Subcutaneous abdominal adipose tissue (tissue), 5 donors: ENCODE measurements around the gene ADARB1.

Experiments used
- H3K27ac ChIP-seq: one replicate; pipeline ENCODE4 v1.7.0; 2013; ENCODE audit warnings: low read depth, mild to moderate bottlenecking, inconsistent platforms, low read length, moderate library complexity
- H3K27me3 ChIP-seq, 5 donors: one replicate each; pipeline ENCODE4 v1.7.0; 2013; ENCODE audit warnings: low read length in 5 of 5, inconsistent platforms in 1 of 5; ENCODE audit not compliant: control insufficient read depth in 5 of 5, insufficient read depth in 4 of 5
- H3K36me3 ChIP-seq, 5 donors: one replicate each; pipeline ENCODE4 v1.7.0; 2013; ENCODE audit warnings: low read length in 5 of 5; ENCODE audit not compliant: control insufficient read depth in 5 of 5, insufficient read depth in 5 of 5
- H3K4me1 ChIP-seq, 5 donors: one replicate each; pipeline ENCODE4 v1.7.0; 2013; ENCODE audit warnings: low read length in 5 of 5, mild to moderate bottlenecking in 3 of 5, moderate library complexity in 1 of 5; ENCODE audit not compliant: control insufficient read depth in 5 of 5, insufficient read depth in 5 of 5
- H3K4me3 ChIP-seq, 5 donors: one replicate each; pipeline ENCODE4 v1.7.0; 2013; ENCODE audit warnings: low read length in 5 of 5, low read depth in 1 of 5
- H3K9ac ChIP-seq, 5 donors: one replicate each; pipeline ENCODE4 v1.7.0; 2013; ENCODE audit warnings: low read length in 5 of 5, mild to moderate bottlenecking in 4 of 5, moderate library complexity in 3 of 5
- H3K9me3 ChIP-seq, 5 donors: one replicate each; pipeline ENCODE4 v1.7.0; 2013; ENCODE audit warnings: low read length in 5 of 5; ENCODE audit not compliant: control insufficient read depth in 5 of 5
- donor health status: healthy.
- donor health status: healthy.
- donor health status: healthy.
- donor health status: healthy.
- donor health status: healthy.

Gene ADARB1

GRCh38 chr21:45039317-45040156 lies 34.8 kb upstream of the ADARB1 start:
- no peak overlapping the region for H3K27ac ChIP-seq
- no peak overlapping the region for H3K4me3 ChIP-seq
- H3K4me1 ChIP-seq, result peaks cover 2 to 40% (median 34%) of the 10 kb centered on the region in 5 donors
- no peaks in the 10 kb centered on the region for H3K36me3 ChIP-seq
- H3K9me3 ChIP-seq, result peaks cover 0 to 10% (median 8%) of the 10 kb centered on the region in 5 donors
- H3K9ac ChIP-seq, result no peak overlapping the region
- H3K27me3 ChIP-seq, result peaks cover 0 to 4% (median 0%) of the 10 kb centered on the region in 5 donors

GRCh38 chr21:45040157-45040711 lies 34.1 kb upstream of the ADARB1 start:
- peak overlapping the region in 2 of 5 donors; percentile 59 to 68 for H3K9ac ChIP-seq
- H3K4me1 ChIP-seq, result peaks cover 2 to 33% (median 27%) of the 10 kb centered on the region in 5 donors
- no peaks in the 10 kb centered on the region for H3K36me3 ChIP-seq
- peak overlapping the region; percentile 67 for H3K27ac ChIP-seq
- no peak overlapping the region for H3K4me3 ChIP-seq
- peaks cover 0 to 4% (median 0%) of the 10 kb centered on the region in 5 donors for H3K27me3 ChIP-seq
- peaks cover 0 to 10% (median 8%) of the 10 kb centered on the region in 5 donors for H3K9me3 ChIP-seq

- Histone ChIP-seq H3K9ac (peak overlapping the region; percentile 37 to 68 (median 59)), H3K36me3 (no peaks in the 10 kb centered on the region), H3K4me3 (peak overlapping the region in 2 of 5 donors; percentile 8 to 36), H3K27ac (peak overlapping the region; percentile 67), H3K4me1 (peaks cover 2 to 30% (median 24%) of the 10 kb centered on the region in 5 donors), H3K9me3 (peaks cover 0 to 12% (median 8%) of the 10 kb centered on the region in 5 donors), H3K27me3 (peaks cover 0 to 4% (median 0%) of the 10 kb centered on the region in 5 donors)
These were observed 33.6 kb upstream of the ADARB1 start for GRCh38 chr21:45040739-45041138.

- Histone ChIP-seq H3K9me3 (peaks cover 0 to 12% (median 7%) of the 10 kb centered on the region in 5 donors), H3K4me3 (peak overlapping the region in 3 of 5 donors; percentile 29 to 40 (median 36)), H3K27ac (no peak overlapping the region), H3K27me3 (peaks cover 0 to 4% (median 0%) of the 10 kb centered on the region in 5 donors), H3K4me1 (peaks cover 2 to 30% (median 24%) of the 10 kb centered on the region in 5 donors), H3K9ac (peak overlapping the region in 1 of 5 donors; percentile 73), H3K36me3 (no peaks in the 10 kb centered on the region)
These were observed 33.0 kb upstream of the ADARB1 start for GRCh38 chr21:45041351-45041805.

- peak overlapping the region in 2 of 5 donors; percentile 24 to 29 for H3K4me3 ChIP-seq
- H3K9ac ChIP-seq, result peak overlapping the region in 1 of 5 donors; percentile 73
- peaks cover 0 to 9% (median 5%) of the 10 kb centered on the region in 5 donors for H3K9me3 ChIP-seq
- H3K27me3 ChIP-seq, result peaks cover 0 to 4% (median 0%) of the 10 kb centered on the region in 5 donors
- H3K36me3 ChIP-seq, result no peaks in the 10 kb centered on the region
- peaks cover 2 to 30% (median 24%) of the 10 kb centered on the region in 5 donors for H3K4me1 ChIP-seq
- H3K27ac ChIP-seq, result no peak overlapping the region
These were observed 32.3 kb upstream of the ADARB1 start for GRCh38 chr21:45041984-45042663.

- H3K4me3 ChIP-seq, result no peak overlapping the region
- peaks cover 0 to 4% (median 0%) of the 10 kb centered on the region in 5 donors for H3K27me3 ChIP-seq
- H3K9ac ChIP-seq, result no peak overlapping the region
- peaks cover 2 to 30% (median 24%) of the 10 kb centered on the region in 5 donors for H3K4me1 ChIP-seq
- no peak overlapping the region for H3K27ac ChIP-seq
- H3K9me3 ChIP-seq, result peaks cover 0 to 14% (median 9%) of the 10 kb centered on the region in 5 donors
- H3K36me3 ChIP-seq, result no peaks in the 10 kb centered on the region
These were observed 31.7 kb upstream of the ADARB1 start for GRCh38 chr21:45042664-45043161.

GRCh38 chr21:45043541-45044020 lies 30.8 kb upstream of the ADARB1 start:
- no peaks in the 10 kb centered on the region for H3K36me3 ChIP-seq
- H3K9ac ChIP-seq, result no peak overlapping the region
- H3K4me1 ChIP-seq, result peaks cover 2 to 30% (median 24%) of the 10 kb centered on the region in 5 donors
- H3K27me3 ChIP-seq, result peaks cover 0 to 4% (median 0%) of the 10 kb centered on the region in 5 donors
- H3K4me3 ChIP-seq, result no peak overlapping the region
- peaks cover 0 to 14% (median 9%) of the 10 kb centered on the region in 5 donors for H3K9me3 ChIP-seq
- no peak overlapping the region for H3K27ac ChIP-seq

- H3K27ac ChIP-seq, result no peak overlapping the region
- peaks cover 2 to 22% (median 13%) of the 10 kb centered on the region in 5 donors for H3K4me1 ChIP-seq
- peaks cover 0 to 14% (median 9%) of the 10 kb centered on the region in 5 donors for H3K9me3 ChIP-seq
- peaks cover 0 to 4% (median 0%) of the 10 kb centered on the region in 5 donors for H3K27me3 ChIP-seq
- H3K4me3 ChIP-seq, result no peak overlapping the region
- H3K9ac ChIP-seq, result no peak overlapping the region
- H3K36me3 ChIP-seq, result no peaks in the 10 kb centered on the region
These were observed 28.9 kb upstream of the ADARB1 start for GRCh38 chr21:45045481-45045880.

- no peaks in the 10 kb centered on the region for H3K27me3 ChIP-seq
- no peaks in the 10 kb centered on the region for H3K36me3 ChIP-seq
- H3K9ac ChIP-seq, result no peak overlapping the region
- peaks cover 0 to 13% (median 6%) of the 10 kb centered on the region in 5 donors for H3K4me1 ChIP-seq
- H3K9me3 ChIP-seq, result peaks cover 0 to 14% (median 9%) of the 10 kb centered on the region in 5 donors
- no peak overlapping the region for H3K27ac ChIP-seq
- H3K4me3 ChIP-seq, result no peak overlapping the region
These were observed 27.1 kb upstream of the ADARB1 start for GRCh38 chr21:45047257-45047656.
